Measurements from ENCODE around the gene PPP6R2.

The PPP6R2 gene

DNA sequence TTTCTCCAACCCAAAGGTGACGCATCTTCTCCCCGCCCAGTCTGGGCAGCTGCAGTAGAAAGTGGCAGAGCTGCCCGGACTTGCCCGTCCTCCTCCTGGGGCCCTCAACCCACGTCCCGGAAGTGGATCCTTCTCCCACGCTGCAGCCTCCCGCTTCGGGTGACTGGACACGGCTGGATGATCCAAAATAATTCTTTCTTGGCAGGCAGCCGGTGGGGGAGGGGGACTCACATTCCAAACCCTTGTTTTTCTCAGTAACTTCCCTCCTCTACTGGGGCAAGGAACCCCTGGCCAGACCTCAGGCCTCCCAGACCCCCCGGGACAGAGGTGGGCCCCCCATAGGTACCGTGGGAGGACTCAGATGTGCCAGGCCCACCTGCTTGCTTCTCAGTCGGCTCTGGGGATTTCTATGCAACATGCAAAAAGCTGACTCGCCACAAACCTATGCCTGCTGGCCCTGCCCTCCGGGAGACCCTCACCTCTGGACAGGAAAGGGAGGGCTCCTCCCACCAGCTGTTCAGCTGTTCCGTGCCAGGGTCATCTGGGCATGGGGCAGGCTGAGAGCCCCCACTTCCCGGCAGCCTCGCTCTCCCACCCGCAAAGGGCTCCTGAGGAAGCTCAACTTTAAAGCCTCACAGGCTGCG is 37.1 kb upstream of the PPP6R2 start:
- DNase-seq, result no peak

DNA sequence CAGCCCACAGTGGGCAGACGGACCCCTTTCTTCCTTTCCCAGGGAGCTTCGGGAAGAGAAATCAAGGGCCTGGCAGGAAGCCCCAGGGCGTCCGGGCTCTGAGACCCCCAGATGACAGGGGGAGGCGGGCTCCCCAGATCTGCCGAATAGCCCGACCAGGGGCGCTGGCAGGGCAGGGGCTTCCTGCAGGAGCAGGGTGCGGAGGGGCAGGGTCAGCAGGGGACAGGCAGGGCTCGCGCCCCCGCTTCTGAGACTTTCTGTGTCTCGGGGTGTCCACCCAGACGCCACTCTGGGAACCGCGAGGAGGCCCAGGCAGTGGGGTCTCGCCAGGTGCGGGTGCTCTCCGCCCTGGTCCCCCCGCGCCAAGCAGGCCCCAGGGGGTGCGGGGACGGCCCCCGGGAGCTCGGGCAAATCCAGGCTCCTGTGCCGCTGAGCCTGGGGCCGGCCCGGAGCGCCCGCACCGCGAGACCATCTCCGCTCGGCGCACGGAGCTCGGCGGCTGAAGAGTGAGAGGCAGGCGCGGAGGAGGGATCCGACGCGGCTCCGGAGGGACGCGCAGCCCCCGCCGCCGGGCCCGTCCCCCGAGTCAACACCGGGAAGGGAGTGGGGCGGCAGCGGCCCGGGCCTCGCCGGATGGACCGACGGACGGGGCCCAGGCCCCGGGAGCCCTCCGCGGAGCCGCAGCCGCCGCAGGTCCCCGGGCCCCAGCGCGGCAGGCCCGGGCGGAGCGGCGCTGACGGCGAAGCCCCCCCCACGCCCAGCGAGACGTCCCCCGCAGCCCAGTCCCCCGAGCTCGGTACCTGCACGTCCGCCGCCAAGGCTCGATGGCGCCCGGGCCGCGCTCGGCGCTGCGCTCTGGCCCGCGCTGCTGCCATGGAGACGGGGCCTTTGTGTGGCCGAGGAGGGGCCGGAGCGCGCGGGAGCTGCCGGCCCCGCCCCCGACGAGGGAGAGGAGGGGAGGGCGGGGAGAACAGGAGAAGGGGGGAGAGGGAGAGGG is 36.1 kb upstream of the PPP6R2 start, which contains the start of gene PLXNB2:
Gene PLXNB2 (minus strand): TSS at position 894 of the 997 bp plus-strand sequence. CDS start 17,062 bp downstream, outside the sequence.
- DNase-seq, result peak in 1 of 2 experiments; percentile 54

DNA sequence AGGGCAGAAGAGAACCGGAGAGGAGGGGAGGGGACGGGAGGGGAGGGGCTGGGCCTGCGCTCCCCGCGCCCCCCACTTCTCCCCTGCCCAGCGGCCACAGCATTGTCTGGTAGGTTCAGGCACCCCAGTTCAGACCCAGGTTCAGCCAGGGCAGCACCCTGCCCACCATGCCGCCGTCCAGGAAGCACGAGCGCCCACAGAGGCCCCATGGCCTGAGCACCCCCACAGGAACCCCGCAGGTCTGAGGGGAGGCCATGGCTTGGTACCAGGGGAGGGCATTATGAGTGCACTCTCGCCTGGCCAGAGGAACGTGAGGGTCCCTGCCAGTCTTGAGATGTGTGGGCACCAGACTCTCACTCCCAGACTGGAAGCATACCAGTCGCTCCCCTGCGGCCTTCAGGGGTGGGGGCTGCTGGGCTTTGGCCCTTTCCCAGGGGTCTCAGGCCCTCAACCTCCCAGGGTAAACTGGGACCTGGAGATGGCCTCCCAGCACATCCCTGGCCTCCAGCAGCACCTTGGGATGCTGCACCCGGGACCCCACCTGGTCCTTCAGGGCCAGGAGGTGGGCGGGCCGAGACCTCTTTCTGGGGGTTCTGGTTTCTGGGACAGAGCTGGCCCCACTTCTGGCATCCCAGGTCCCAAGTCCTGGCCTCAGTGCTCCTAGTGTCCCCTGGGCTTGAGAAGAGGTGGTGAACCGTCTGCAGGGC is 35.1 kb upstream of the PPP6R2 start:
- no peak for DNase-seq

DNA sequence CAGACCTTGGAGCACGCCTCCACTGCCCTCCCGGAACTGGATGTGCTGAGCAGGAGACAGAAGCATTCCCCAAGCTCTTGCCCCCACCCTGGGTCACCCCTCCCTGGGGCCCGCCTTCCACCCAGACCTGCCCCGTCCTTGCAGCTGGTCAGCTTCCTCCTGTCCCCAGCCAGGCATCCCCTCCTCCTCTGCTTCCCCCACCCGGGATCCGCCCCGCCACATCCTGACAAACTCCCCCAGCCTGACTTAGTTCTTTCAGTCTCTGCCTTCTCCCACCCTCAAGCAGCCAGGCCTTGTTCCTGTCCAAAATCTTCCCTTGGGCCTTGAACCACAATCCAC is 34.6 kb upstream of the PPP6R2 start:
- DNase-seq, result no peak

DNA sequence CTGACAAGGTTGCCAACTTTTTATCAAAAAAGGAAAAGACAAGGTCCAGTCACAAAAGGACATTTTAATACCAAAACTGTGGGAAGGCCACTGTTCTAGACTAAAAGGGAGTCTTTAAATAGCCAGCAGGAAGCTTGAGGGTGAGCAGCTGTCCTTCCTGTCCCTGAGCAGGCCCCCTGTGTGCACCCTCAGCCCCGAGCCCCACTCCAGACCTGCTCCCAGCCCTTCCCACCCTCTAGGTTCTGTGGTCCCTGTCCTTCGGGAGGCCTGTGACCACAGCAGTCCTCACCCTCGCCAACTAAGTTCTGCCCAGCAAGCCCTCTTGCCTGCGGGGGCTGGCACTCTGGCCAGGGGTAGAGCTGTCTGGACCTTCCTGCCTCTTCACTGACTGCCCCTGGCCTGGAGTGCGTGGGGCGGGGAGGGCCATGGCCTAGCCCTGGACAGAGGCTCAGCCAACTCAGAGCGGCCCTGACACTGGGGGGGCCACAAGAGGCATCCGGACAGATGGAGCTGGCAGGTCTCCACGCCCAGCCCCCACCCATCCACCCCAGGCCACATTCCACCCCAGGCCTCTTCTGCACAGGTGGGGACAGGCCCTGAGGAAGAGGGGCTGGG is 34.0 kb upstream of the PPP6R2 start:
- DNase-seq, result no peak

DNA sequence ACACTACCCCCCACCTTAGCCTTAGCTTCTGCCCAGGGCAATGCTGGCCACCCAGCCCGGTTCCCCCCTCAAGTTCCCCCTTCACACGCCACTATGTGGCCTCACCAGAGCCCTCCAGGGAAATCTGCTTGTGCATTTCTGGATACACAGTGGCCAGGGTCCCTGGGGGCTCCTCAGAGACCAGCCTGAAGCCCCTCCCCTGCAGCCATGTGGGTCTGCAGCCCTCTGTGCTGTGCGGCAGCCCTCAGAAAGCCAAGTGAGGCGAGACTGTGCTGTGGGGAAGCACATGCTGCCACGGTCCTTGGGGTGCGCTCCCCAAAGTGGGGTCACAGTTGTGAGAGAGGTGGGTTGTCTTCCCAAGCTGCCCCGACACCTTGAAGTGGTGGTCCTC is 33.5 kb upstream of the PPP6R2 start:
- no peak for DNase-seq

DNA sequence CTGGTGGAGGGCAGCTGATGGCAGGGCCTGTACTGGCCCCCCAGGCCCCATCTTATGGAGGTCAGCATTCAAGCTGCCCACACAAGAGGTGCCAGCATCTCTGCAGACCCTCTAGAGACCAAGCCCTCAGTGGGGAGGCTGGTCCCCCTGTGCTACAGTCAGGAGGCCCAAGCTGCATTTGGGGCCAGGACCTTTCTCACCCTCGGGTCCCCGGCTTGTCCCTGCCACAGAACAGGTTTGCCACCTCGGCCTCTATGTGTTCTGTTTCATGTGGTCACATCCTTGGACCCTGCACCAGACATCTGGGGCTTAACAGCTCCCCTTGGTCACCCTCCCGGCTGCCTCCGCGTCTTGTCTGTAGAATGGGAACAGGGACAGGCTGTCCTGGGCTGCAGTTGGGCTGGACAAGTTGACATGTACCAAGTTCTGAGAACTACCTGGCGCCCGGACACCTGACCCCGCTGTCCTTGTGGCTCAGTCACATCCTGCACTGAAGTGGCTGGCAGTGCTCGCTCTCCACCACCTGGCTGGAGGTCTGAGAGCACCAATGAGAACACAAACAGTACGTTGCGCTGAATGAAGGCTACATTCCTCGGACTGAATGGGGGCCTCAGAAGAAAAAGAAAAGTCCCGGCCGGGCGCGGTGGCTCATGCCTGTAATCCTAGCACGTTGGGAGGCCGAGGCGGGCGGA is 33.0 kb upstream of the PPP6R2 start:
- DNase-seq, result no peak

DNA sequence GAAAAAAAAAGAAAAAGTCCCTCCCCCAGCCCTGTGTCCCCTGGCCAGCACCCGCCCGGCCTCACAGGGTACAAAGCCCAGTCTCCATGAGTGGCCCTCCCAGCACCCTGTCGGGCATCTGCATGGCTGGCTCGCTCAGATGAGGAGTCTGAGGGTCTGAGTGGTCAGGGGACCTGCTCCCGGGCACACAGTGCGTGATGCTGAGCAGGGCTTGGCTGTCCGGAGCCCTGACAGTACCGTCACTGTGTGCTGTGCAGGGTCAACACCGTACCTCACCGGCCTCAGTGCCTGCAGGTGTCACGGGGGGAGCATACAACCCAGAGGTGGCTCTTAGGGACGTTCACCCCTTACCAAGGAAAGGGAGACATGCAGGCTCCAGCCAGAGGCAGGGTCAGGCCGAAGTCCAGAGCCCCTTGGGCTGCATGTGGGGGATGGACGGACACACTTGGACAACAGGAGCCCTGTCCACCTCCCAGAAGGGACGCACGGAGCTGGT is 32.1 kb upstream of the PPP6R2 start:
- DNase-seq, result no peak

DNA sequence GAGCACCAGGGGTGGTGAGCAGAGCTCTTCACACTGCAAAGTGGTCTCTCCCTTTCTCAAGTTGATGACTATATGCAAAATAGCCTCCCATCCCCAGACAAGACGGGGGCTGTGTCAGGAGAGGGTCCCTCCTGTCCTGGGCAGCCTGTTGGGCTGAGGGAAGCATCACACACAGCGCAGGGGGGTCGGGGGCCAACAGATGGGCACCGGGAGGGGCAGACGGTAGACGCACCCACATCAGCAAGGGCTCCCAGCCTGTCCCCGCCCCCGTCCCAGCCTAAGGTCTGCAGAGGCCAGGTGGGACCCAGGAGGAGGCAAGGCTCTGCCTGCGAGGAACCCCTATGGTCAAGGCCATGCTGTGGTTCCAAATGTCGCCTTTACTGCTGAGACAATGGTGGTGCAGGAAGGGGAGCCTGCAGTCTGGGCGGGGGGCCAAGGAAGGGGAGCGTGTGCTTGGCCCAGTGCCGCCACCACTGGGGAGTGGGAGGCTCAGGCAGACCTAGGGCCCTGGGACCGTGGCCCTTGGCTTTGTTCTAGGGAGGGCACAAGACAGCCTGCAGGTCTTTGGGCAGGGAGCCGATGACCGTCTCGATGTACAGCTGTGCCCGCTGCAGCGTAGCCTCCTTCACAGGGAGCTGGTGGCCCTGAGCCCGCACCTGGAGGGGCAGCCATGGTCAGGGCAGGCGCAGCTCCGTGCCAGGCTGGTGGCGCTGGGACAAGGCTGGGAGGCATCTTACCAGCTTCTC is 31.3 kb upstream of the PPP6R2 start:
- DNase-seq, result no peak

DNA sequence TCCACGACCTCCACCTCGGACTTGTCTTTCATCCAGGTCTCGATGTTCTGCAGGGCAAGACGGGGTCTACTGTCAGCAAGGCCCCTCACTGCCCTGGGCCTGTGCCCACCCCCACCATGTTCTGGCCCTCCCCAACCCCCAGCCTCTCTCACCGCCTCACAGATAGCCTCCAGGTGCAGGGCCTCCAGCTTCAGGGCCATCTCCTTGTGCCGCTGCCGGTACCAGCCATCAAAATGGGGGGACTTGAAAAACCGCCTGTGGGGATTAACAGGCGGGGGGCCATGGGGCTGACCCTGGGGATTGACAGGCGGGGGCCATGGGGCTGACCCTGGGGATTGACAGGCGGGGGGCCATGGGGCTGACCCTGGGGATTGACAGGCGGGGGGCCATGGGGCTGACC is 30.8 kb upstream of the PPP6R2 start:
- DNase-seq, result no peak

DNA sequence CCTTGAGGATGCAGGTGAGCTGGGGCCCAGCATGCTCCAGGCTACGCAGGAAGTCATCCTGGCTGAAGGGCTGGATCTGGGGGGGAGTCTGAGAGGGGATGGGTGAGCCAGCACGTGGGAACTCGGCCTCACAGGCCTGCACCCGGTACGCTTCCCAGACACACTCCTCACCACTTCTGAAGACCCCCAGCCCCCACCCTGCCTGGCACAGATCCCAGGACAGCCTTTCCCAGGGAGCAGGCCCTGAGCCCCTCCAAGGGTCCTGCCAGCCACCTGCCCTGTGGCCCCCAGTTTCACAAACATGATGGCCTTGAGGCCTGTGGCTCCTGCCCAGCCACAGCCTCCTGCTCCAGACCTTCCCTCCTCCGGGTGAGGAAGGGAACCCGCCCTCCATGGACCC is 30.1 kb upstream of the PPP6R2 start:
- DNase-seq, result no peak

DNA sequence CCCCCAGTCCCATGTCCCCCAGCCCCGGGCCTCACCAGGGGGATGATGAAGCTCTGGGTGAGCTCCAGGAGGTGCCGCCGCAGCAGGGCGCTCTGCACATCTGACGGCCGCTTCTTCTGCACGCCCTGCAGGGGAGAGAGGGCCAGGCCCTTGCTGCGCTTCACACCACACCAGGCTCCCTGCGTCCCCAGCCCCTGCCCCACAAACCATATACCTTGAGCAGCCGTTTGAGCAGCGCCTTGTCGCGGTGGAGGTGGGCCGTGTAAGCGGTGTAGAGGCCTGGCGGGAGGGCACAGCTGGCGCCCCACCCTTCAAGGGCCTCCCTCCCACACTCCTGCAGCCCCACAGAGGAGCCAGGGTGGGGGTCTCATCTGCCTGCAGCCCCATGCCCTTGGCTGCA is 29.5 kb upstream of the PPP6R2 start:
- no peak for DNase-seq

DNA sequence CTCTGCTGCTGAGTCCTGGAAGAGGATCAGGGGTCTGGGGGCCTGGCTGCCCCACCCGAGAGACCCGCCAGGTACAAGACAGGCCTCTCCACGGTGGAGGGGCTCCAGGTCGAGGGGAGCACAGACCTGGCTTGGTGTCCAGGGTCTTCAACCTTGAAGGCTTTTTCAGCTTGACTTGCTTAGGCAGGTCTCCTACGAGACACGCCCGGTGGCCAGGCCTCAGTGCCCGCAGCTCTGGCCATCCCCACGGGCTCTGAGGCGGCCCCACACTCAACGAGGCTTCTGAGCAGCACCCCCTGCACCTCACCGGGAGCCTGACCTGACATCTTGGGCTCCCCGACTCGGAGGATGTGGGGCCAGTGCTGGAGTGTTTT is 29.1 kb upstream of the PPP6R2 start:
- DNase-seq, result no peak

DNA sequence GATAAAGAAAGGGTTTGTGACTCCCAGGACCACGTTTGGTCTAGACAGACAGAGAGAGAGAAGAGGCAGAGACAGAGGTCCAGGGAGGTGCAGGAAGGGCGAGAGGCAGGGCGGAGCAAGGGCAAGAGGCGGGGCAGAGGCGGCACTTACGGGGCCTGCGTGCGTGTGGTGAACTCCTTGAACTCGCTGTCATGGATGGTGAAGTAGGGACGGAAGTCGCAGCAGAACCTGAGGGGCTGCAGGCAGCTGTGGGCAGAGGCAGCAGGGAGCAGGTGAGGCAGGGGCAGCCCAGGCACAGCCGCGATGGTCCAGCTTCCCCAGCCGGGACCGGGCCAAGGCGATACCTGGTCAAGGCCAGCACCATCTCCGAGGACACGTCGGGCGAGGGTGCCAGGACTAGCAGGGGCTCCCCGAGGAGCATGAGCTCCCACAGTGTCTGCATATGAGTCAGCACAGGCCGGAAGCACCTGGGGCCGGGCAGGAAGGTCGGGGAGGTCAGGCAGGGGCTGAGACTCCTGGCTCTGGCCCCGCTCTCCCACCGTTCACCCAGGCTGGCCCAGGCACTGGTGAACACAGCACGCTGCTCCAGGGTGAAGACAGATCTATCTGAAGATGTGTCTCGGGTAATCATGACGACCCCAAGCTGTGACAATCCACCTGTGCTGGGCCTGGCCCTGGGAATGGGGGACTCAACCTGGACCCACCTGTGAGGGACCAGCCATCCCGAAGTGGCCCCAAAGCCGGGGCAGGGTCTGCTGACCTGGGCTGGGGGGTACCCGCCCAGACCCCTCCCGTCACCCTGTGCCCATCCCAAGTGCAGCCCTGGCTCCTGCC is 28.5 kb upstream of the PPP6R2 start:
- peak; percentile 85 to 89 for DNase-seq

DNA sequence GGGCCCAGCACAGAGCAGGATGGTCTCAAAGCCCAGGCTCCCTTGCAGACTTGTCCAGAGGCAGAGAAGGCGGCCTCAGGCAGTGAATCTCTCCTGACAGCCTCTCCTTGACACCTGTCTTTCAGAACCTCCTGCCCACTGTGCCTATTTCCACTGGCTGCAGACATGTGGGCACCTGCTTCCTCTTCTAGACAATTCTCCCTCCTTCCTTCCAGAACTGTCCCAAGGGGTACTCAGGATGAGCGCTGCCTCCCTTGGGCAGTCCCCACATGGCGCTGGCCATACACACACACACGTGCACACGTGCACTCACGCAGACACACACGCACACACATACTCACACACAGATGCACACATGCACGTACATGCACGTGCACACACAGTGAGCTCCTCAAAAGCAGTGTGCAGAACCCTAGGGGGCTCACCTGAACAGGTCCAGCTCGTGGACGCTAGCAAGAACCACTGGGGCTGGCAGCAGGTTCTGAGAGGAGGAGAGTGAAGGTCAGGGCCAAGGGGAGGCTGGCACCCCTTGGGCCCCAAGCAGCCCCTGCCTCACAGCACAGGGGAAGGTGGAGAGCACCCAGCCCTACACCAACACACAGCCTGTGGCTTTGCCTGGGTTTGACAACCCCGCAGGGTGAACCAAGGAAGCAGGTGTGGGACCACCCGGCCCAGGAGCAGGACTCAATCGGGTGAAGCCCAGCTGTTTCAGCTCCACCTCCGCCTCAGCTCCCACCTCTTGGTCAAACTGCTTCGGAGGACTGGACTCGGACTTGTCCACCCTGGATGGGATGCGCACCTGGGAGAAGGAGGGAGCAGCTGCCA is 27.6 kb upstream of the PPP6R2 start:
- DNase-seq, result no peak

DNA sequence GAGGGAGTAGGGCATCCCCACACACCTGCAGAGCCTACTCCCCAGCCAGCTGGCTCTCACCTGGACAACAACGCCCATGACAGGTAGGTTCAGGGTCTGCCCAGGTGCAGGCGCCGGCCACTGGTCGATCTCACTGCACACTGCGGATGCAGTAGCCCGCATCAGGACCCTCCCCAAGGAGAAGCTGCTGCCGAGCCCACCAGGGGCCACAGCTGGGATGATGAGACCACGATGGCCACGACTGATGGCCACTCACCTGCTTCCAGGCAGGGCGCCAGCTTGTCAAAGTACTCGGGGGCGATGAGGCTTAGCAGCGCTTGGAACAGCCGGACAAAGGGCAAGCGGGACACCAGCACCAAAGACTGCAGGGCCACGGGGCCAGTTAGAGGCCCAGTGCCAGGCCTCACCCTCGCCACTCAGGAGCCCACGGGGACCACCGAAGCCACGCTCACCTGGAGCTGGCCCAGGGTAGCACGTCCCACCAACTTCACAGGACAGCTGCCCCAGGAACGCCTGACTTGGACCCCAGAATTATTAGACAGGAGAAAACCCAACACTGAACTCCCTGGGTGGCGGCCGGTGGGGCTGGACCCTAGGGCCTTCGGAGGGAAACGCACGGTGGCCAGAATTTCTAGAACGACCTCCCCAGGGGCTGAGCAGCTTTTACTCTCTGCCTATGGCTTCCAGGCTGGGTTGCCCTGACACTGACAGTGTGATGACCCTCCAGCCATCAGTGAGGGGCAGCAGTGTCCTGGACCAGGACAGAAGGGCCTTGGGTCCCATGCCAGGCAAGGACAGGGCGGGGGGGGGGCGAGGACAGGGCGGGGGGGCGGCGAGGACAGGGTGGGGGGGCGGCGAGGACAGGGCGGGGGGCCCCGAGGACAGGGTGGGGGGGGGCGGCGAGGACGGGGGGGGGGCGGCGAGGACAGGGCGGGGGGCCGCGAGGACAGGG is 26.7 kb upstream of the PPP6R2 start:
- no peak for DNase-seq

DNA sequence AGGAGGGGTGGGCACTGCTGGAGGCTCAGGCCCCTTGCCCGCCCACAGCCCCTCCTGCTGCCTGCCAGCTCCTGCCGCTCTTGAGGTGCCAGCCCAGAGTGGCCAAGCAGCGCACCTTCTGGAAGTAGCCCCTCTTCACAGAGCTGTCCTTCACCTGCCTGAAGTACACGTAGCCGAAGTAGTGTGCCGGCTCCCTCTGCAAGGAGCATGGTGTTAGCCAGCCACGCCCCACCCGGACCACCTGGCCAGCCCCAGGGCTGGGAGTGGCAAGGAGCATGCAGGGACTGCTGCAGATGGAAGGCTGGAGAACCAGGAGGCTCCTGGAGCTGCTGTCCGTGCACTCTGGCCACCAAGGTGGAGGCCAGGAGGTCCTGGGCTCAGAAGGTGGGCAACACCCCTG is 25.9 kb upstream of the PPP6R2 start:
- no peak for DNase-seq

DNA sequence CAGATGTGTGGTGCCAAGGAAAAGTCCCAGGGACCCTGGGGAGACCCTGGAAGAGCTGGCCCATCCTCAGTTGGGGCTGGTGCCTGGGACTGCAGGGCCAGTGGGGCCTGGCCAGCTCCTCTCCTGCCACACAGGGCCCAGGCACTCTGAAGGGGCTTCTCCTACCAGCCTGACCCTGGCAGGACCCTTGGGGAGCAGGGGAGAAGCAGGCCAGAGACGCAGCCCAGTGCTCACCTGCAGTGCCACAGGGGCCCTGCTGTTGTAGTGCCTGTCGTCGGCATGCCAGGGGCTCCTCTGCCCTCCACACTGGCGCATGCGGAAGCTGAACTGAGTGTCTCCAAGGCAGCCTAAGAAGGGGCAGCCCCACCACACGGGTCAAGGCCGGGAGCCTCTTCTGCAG is 25.5 kb upstream of the PPP6R2 start:
- DNase-seq, result no peak

DNA sequence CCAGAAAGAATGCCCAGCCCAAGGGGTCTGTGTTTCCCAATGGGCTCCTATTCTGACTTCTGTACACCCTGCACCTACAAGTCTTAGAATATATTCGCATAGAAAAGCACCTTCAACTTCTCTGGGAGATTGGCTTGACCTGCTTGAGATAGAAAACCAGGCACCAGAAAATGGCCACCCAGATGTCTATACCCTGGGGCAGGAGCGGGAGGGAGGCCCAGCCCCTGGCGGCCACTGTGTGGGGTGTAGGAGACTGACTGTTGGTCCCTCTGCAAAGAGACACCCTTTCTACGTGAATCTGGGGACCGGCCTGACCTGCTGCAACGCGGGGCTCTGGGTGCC is 24.8 kb upstream of the PPP6R2 start:
- DNase-seq, result no peak

All from activated T-cell treated with anti-CD3 and anti-CD28 coated beads, Interleukin-2, amount 50 U/mL, for 48 hours (primary cell).